Measurements from ENCODE around the gene CTU1.

CTU1 gene

DNA sequence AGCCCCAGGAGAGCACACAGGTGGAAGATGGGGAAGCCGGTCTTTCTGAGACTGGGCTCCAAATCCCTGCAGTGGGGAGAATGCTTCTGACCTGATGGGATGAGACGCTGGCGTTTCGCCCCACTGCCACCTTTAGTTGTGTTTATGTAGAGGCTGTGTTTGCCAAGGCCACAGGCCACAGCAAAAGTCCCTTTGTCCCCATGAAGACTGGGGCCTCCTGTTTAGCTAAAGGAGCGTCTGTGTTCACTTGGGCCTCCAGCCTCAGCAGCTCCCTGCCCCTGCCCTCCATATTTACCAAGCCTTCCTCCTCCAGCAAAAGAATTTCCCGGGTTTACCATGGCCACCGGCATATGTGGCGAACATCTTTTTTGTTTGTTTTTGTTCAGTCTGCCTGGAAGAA lies 15.1 kb downstream of the CTU1 start:
- H3K4ac ChIP-seq (ENCODE audit: low read depth in 1 of 2, low read length in 2 of 2) = no peak overlapping the region
- H3K79me1 ChIP-seq (replicated peaks; ENCODE audit: low read length, poor library complexity, severe bottlenecking) = peaks cover 11% of the 10 kb centered on the region
- no peak overlapping the region for H2BK12ac ChIP-seq (ENCODE audit: low read length in 2 of 2)
- peaks cover 8% of the 10 kb centered on the region in 2 experiments for H3K36me3 ChIP-seq (ENCODE audit: control insufficient read depth in 1 of 2, insufficient read depth in 2 of 2, low read depth in 1 of 2, low read length in 2 of 2)
- H3K9me3 ChIP-seq (ENCODE audit: control insufficient read depth, low read length) = no peaks in the 10 kb centered on the region
- no peak overlapping the region for H3K9ac ChIP-seq (ENCODE audit: low read length)
- no peak overlapping the region for H2AK5ac ChIP-seq (ENCODE audit: low read length, severe bottlenecking)
- DNase-seq = no peak
- H2BK15ac ChIP-seq (ENCODE audit: low read depth, poor library complexity, severe bottlenecking) = no peak overlapping the region
- no peak overlapping the region for H2AFZ ChIP-seq (ENCODE audit: low read depth, low read length)
- no peak overlapping the region for H2BK5ac ChIP-seq (ENCODE audit: low read depth, low read length, poor library complexity, severe bottlenecking)
- WGBS = 95% methylated on average over 8 of the region's 8 CpGs
- H3K27ac ChIP-seq (ENCODE audit: low read length, poor library complexity, severe bottlenecking) = no peak overlapping the region
- no peak overlapping the region for H3K18ac ChIP-seq (ENCODE audit: low read depth in 1 of 2, low read length in 2 of 2)
- H3K4me2 ChIP-seq (ENCODE audit: low read length, poor library complexity, severe bottlenecking) = no peak overlapping the region
- no peak overlapping the region for H3K14ac ChIP-seq (ENCODE audit: low read length in 2 of 2)
- H4K8ac ChIP-seq (ENCODE audit: low read length) = no peak overlapping the region
- H2BK120ac ChIP-seq (ENCODE audit: low read depth, low read length) = no peak overlapping the region
- H4K91ac ChIP-seq (ENCODE audit: low read length) = no peak overlapping the region
- H3K4me3 ChIP-seq (ENCODE audit: insufficient read depth in 1 of 2, low read depth in 1 of 2, low read length in 2 of 2) = no peak overlapping the region
- H3K23ac ChIP-seq (ENCODE audit: low read length in 2 of 2) = no peak overlapping the region
- peaks cover 4% of the 10 kb centered on the region for H3K4me1 ChIP-seq (ENCODE audit: control insufficient read depth, insufficient read depth, low read depth, low read length)
- no peaks in the 10 kb centered on the region for H3K27me3 ChIP-seq (ENCODE audit: control insufficient read depth in 1 of 2, insufficient read depth in 1 of 2, low read length in 2 of 2)

DNA sequence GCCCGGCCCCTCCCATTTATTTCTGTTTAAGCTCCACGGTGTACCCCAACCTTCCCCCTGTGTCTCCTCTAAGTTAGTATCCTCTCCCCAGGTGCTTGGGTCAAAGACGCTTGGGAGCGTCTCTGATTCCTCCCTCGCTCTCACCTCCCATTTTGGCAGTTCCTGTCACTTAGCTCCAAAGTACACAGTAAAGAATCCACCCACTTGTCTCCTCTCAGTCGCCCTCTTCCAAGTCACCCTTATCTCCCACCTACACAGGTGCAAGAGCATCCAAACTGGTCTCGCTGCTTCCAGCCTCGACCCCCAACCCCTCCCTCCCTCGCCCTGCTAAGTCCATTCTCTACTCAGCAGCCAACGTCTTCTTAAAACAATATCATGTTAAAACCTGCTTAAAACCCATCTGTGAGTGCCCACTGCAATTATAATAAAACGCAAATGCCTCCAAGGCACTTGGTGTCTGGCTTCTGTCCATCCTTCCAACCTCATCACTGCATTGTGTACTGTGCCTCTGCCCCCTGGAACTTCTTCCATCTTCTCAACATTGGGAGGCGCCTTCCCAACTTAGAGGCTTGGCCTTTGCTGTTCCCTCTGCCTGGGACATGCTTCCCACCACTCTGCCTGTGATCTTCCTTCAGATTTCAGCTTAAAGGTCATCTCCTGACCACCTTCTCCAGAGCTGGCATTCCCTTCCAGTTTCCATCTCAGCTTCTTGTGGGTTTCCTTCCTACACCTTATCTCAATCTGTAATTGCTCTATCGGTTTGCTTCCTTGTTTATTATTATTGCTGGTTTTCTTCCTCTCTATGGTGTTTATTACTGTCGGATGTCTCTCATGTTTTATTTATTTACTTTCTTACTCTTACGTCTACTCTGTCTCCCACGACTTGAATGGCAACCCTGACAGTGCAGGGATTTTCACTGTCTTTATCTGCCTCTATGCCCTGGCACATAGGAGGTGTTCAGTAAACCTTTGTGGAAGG lies 16.0 kb downstream of the CTU1 start:
- Histone ChIP-seq H3K9me3 (ENCODE audit: control insufficient read depth, low read length) (no peaks in the 10 kb centered on the region), H3K4me3 (ENCODE audit: insufficient read depth in 1 of 2, low read depth in 1 of 2, low read length in 2 of 2) (no peak overlapping the region), H2BK120ac (ENCODE audit: low read depth, low read length) (no peak overlapping the region), H2BK12ac (ENCODE audit: low read length in 2 of 2) (no peak overlapping the region), H3K4me1 (ENCODE audit: control insufficient read depth, insufficient read depth, low read depth, low read length) (peaks cover 4% of the 10 kb centered on the region), H3K4ac (ENCODE audit: low read depth in 1 of 2, low read length in 2 of 2) (no peak overlapping the region), H3K23ac (ENCODE audit: low read length in 2 of 2) (no peak overlapping the region), H3K27me3 (ENCODE audit: control insufficient read depth in 1 of 2, insufficient read depth in 1 of 2, low read length in 2 of 2) (no peaks in the 10 kb centered on the region), H3K14ac (ENCODE audit: low read length in 2 of 2) (no peak overlapping the region), H4K8ac (ENCODE audit: low read length) (no peak overlapping the region), H3K18ac (ENCODE audit: low read depth in 1 of 2, low read length in 2 of 2) (no peak overlapping the region), H3K4me2 (ENCODE audit: low read length, poor library complexity, severe bottlenecking) (no peak overlapping the region), H2AK5ac (ENCODE audit: low read length, severe bottlenecking) (no peak overlapping the region), H3K27ac (ENCODE audit: low read length, poor library complexity, severe bottlenecking) (no peak overlapping the region), H2AFZ (ENCODE audit: low read depth, low read length) (no peak overlapping the region), H3K36me3 (ENCODE audit: control insufficient read depth in 1 of 2, insufficient read depth in 2 of 2, low read depth in 1 of 2, low read length in 2 of 2) (peaks cover 3% of the 10 kb centered on the region in 2 experiments), H3K79me1 (replicated peaks; ENCODE audit: low read length, poor library complexity, severe bottlenecking) (peaks cover 6% of the 10 kb centered on the region), H3K9ac (ENCODE audit: low read length) (no peak overlapping the region), H2BK15ac (ENCODE audit: low read depth, poor library complexity, severe bottlenecking) (no peak overlapping the region), H2BK5ac (ENCODE audit: low read depth, low read length, poor library complexity, severe bottlenecking) (no peak overlapping the region), H4K91ac (ENCODE audit: low read length) (no peak overlapping the region)
- no peak for DNase-seq
- WGBS = 80% methylated on average over 13 of the region's 16 CpGs

DNA sequence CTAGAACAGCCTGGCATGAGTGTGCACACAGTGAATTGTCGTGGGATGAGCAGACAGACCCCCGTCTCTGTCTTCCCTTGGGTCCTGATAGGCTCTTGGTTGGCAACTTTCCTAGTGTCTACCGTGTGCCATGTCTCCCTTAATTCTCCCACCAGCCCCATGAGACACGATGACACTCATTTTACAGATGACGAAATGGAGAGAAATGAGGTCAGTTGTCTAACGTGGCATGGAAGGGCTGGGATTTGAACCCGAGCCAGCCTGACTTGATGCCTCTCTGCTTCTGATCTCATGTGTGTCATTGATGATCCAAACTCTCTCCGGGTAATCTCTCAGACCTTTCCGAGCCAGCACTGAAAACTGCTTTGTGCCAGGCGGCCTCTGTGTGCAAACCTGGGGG lies 17.1 kb downstream of the CTU1 start:
- no peak overlapping the region for H2AK5ac ChIP-seq (ENCODE audit: low read length, severe bottlenecking)
- no peak overlapping the region for H2BK15ac ChIP-seq (ENCODE audit: low read depth, poor library complexity, severe bottlenecking)
- H3K4me2 ChIP-seq (ENCODE audit: low read length, poor library complexity, severe bottlenecking) = no peak overlapping the region
- H3K18ac ChIP-seq (ENCODE audit: low read depth in 1 of 2, low read length in 2 of 2) = no peak overlapping the region
- no peak overlapping the region for H4K91ac ChIP-seq (ENCODE audit: low read length)
- H3K4me3 ChIP-seq (ENCODE audit: insufficient read depth in 1 of 2, low read depth in 1 of 2, low read length in 2 of 2) = no peak overlapping the region
- H3K79me1 ChIP-seq (replicated peaks; ENCODE audit: low read length, poor library complexity, severe bottlenecking) = peaks cover 2% of the 10 kb centered on the region
- H3K9me3 ChIP-seq (ENCODE audit: control insufficient read depth, low read length) = no peaks in the 10 kb centered on the region
- no peak overlapping the region for H2BK5ac ChIP-seq (ENCODE audit: low read depth, low read length, poor library complexity, severe bottlenecking)
- peaks cover 3% of the 10 kb centered on the region in 2 experiments for H3K36me3 ChIP-seq (ENCODE audit: control insufficient read depth in 1 of 2, insufficient read depth in 2 of 2, low read depth in 1 of 2, low read length in 2 of 2)
- no peak overlapping the region for H4K8ac ChIP-seq (ENCODE audit: low read length)
- H3K9ac ChIP-seq (ENCODE audit: low read length) = no peak overlapping the region
- WGBS = 96% methylated on average over 10 of the region's 10 CpGs
- no peak overlapping the region for H2BK12ac ChIP-seq (ENCODE audit: low read length in 2 of 2)
- H3K4me1 ChIP-seq (ENCODE audit: control insufficient read depth, insufficient read depth, low read depth, low read length) = peaks cover 4% of the 10 kb centered on the region
- H3K27ac ChIP-seq (ENCODE audit: low read length, poor library complexity, severe bottlenecking) = no peak overlapping the region
- no peak overlapping the region for H3K23ac ChIP-seq (ENCODE audit: low read length in 2 of 2)
- no peak overlapping the region for H3K14ac ChIP-seq (ENCODE audit: low read length in 2 of 2)
- no peak overlapping the region for H3K4ac ChIP-seq (ENCODE audit: low read depth in 1 of 2, low read length in 2 of 2)
- DNase-seq = no peak
- no peak overlapping the region for H2BK120ac ChIP-seq (ENCODE audit: low read depth, low read length)
- no peak overlapping the region for H2AFZ ChIP-seq (ENCODE audit: low read depth, low read length)
- no peaks in the 10 kb centered on the region for H3K27me3 ChIP-seq (ENCODE audit: control insufficient read depth in 1 of 2, insufficient read depth in 1 of 2, low read length in 2 of 2)

DNA sequence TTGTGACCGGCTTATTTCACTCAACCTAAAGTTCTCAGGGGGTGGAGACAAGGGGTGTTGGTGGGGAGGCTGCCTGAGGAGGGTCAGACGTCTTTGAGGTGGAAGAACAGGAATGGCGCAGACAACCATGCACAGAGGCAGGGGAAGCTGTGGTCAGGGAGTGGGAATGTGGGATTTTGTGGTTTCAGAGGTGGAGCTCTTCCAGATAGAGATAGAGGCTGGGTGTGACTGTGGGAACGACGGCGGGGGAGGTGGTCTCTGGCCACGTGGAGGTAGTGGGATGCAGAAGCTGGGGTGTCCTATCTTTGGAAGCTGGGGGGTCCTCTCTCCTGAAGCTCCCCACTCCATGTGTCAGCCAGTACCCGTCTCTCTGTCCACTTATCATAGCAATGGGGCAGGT lies 17.7 kb downstream of the CTU1 start:
- peaks cover 3% of the 10 kb centered on the region in 2 experiments for H3K36me3 ChIP-seq (ENCODE audit: control insufficient read depth in 1 of 2, insufficient read depth in 2 of 2, low read depth in 1 of 2, low read length in 2 of 2)
- no peak overlapping the region for H2BK5ac ChIP-seq (ENCODE audit: low read depth, low read length, poor library complexity, severe bottlenecking)
- no peak for DNase-seq
- no peak overlapping the region for H4K8ac ChIP-seq (ENCODE audit: low read length)
- WGBS = 81% methylated on average over 4 of the region's 8 CpGs
- H3K4ac ChIP-seq (ENCODE audit: low read depth in 1 of 2, low read length in 2 of 2) = no peak overlapping the region
- no peak overlapping the region for H3K23ac ChIP-seq (ENCODE audit: low read length in 2 of 2)
- H2AK5ac ChIP-seq (ENCODE audit: low read length, severe bottlenecking) = no peak overlapping the region
- no peak overlapping the region for H2AFZ ChIP-seq (ENCODE audit: low read depth, low read length)
- H3K4me1 ChIP-seq (ENCODE audit: control insufficient read depth, insufficient read depth, low read depth, low read length) = peaks cover 4% of the 10 kb centered on the region
- no peak overlapping the region for H4K91ac ChIP-seq (ENCODE audit: low read length)
- H3K14ac ChIP-seq (ENCODE audit: low read length in 2 of 2) = no peak overlapping the region
- no peak overlapping the region for H3K4me3 ChIP-seq (ENCODE audit: insufficient read depth in 1 of 2, low read depth in 1 of 2, low read length in 2 of 2)
- H3K79me1 ChIP-seq (replicated peaks; ENCODE audit: low read length, poor library complexity, severe bottlenecking) = no peaks in the 10 kb centered on the region
- no peak overlapping the region for H2BK15ac ChIP-seq (ENCODE audit: low read depth, poor library complexity, severe bottlenecking)
- H3K27ac ChIP-seq (ENCODE audit: low read length, poor library complexity, severe bottlenecking) = no peak overlapping the region
- no peak overlapping the region for H2BK12ac ChIP-seq (ENCODE audit: low read length in 2 of 2)
- no peak overlapping the region for H2BK120ac ChIP-seq (ENCODE audit: low read depth, low read length)
- H3K9me3 ChIP-seq (ENCODE audit: control insufficient read depth, low read length) = no peaks in the 10 kb centered on the region
- H3K27me3 ChIP-seq (ENCODE audit: control insufficient read depth in 1 of 2, insufficient read depth in 1 of 2, low read length in 2 of 2) = no peaks in the 10 kb centered on the region
- no peak overlapping the region for H3K9ac ChIP-seq (ENCODE audit: low read length)
- H3K18ac ChIP-seq (ENCODE audit: low read depth in 1 of 2, low read length in 2 of 2) = no peak overlapping the region
- no peak overlapping the region for H3K4me2 ChIP-seq (ENCODE audit: low read length, poor library complexity, severe bottlenecking)

Measured in mesenchymal stem cell (in vitro differentiated cells and primary cell).